PC-9 (cell line): Measurements from ENCODE around the gene KLHL40. TPM values are rescaled to one million over a fixed set of nuclear protein-coding genes. Genes with fewer than 3 reads are reported as not detected.

ENCODE experiments used
- BruUV-seq: library from RNA; stranded (reverse); fragments of 400-500 nt; replicated peaks from 2 replicates; lab custom pipeline; 2021; lab: Mats Ljungman, UMichigan
- CTCF ChIA-PET: fragments of 300-600 bp; sonication (Branson Sonifier 250); formaldehyde crosslinking; loops from one replicate; lab custom pipeline; 2022; ENCODE audit warnings: antibody characterized with exemption; lab: Charles Lee
- POLR2A ChIA-PET: fragments of 300-600 bp; sonication (Branson Sonifier 250); formaldehyde crosslinking; loops from one replicate; lab custom pipeline; 2022; ENCODE audit warnings: antibody characterized with exemption; ENCODE audit not compliant: unreplicated experiment; lab: Charles Lee
- DNase-seq, 2 experiments: peaks; one replicate each; pipeline versions ENCODE4 v3.0.0 to v3.0.0-alpha.2; 2015 to 2022; ENCODE audit warnings: mixed read lengths in 1 of 2
- H2AFZ ChIP-seq: fragments of 200-600 bp; sonication (generic); 2 replicates; pipeline ENCODE4 v1.8.1; 2017; ENCODE audit warnings: antibody characterized with exemption
- H3F3A ChIP-seq: fragments of 200-600 bp; sonication (generic); 2 replicates; pipeline ENCODE4 v1.8.1; 2017; ENCODE audit warnings: antibody characterized with exemption, mild to moderate bottlenecking, low read depth; ENCODE audit not compliant: insufficient read depth
- H3K27ac ChIP-seq: fragments of 200-600 bp; sonication (generic); 2 replicates; pipeline ENCODE4 v1.6.1; 2016; ENCODE audit warnings: mixed run types
- H3K27me3 ChIP-seq: fragments of 200-600 bp; sonication (generic); 2 replicates; pipeline ENCODE4 v1.6.1; 2016; ENCODE audit warnings: low read depth, mixed run types; ENCODE audit not compliant: insufficient read depth
- H3K36me3 ChIP-seq: fragments of 200-600 bp; sonication (generic); 2 replicates; pipeline ENCODE4 v1.6.1; 2016; ENCODE audit warnings: low read depth, mixed run types
- H3K4me1 ChIP-seq: fragments of 200-600 bp; sonication (generic); replicated peaks from 2 replicates; pipeline ENCODE4 v1.6.1; 2016; ENCODE audit warnings: mixed run types; ENCODE audit not compliant: insufficient read depth
- H3K4me2 ChIP-seq: fragments of 200-600 bp; sonication (generic); 2 replicates; pipeline ENCODE4 v1.6.1; 2017; ENCODE audit warnings: mixed run types
- H3K4me3 ChIP-seq: fragments of 200-600 bp; sonication (generic); 2 replicates; pipeline ENCODE4 v1.6.1; 2016; ENCODE audit warnings: mixed run types
- H3K79me2 ChIP-seq: fragments of 200-600 bp; sonication (generic); 2 replicates; pipeline ENCODE4 v1.6.1; 2017; ENCODE audit warnings: low read depth, mixed run types
- H3K9me2 ChIP-seq: fragments of 200-600 bp; sonication (generic); 2 replicates; pipeline ENCODE4 v1.8.1; 2017; ENCODE audit warnings: mild to moderate bottlenecking; ENCODE audit not compliant: insufficient read depth
- H3K9me3 ChIP-seq: fragments of 200-600 bp; sonication (generic); 2 replicates; pipeline ENCODE4 v1.8.1; 2016; ENCODE audit warnings: low read depth; ENCODE audit not compliant: insufficient read depth
- H4K20me1 ChIP-seq: fragments of 200-600 bp; sonication (generic); 2 replicates; pipeline ENCODE4 v1.8.1; 2017; ENCODE audit not compliant: insufficient read depth
- CTCF ChIP-seq: fragments of 200-600 bp; sonication (generic); conservative IDR thresholded peaks from 2 replicates; pipeline ENCODE4 v1.6.1; 2017; ENCODE audit warnings: mixed run types, antibody characterized with exemption, mild to moderate bottlenecking, moderate library complexity
- EZH2 ChIP-seq: fragments of 200-600 bp; sonication (generic); IDR thresholded peaks from 2 replicates; pipeline ENCODE4 v1.8.0; 2017; ENCODE audit warnings: antibody characterized with exemption, low read depth
- intact Hi-C: fragments of 100-400 bp; cut with micrococcal nuclease; formaldehyde crosslinking; loops from one replicate; pipeline ENCODE4 v1.10.0; 2022; ENCODE audit not compliant: unreplicated experiment
- total RNA-seq: library from RNA; stranded (reverse); gene quantifications from 2 replicates; pipeline ENCODE4 v1.2.3, GENCODE V29; 2021

Gene KLHL40
- total RNA-seq, 1 experiment from 2014 or later, result not detected

- Histone ChIP-seq H3K36me3 (no peaks in the 10 kb centered on the region), H3K9me2 (no peaks in the 10 kb centered on the region), H3K27me3 (0 out of 2 replicates have a peak, but pooled peaks cover 6% of the 10 kb centered on the region), H3K4me1 (no peaks in the 10 kb centered on the region), H2AFZ (no peak overlapping the region), H3K27ac (no peak overlapping the region), H3F3A (no peaks in the 10 kb centered on the region), H3K4me3 (no peak overlapping the region), H3K9me3 (no peaks in the 10 kb centered on the region), H3K4me2 (no peak overlapping the region), H3K79me2 (no peaks in the 10 kb centered on the region), H4K20me1 (no peaks in the 10 kb centered on the region)
- no peak for DNase-seq
- no peak for TF ChIP-seq EZH2
- TF ChIP-seq CTCF, result no peak
- ChIA-PET POLR2A (no interaction called here), CTCF (no interaction called here)
- intact Hi-C loops, result no loop called here
- BruUV-seq, result no TSS peak
Observed at GRCh38 chr3:42735615-42736014, 50.3 kb downstream of the KLHL40 start.

- no peak for DNase-seq
- H3K9me3 ChIP-seq, result no peaks in the 10 kb centered on the region
- intact Hi-C loops, result no loop called here
- no peak overlapping the region for H3K4me2 ChIP-seq
- H2AFZ ChIP-seq, result no peak overlapping the region
- H3K9me2 ChIP-seq, result no peaks in the 10 kb centered on the region
- H3K27me3 ChIP-seq, result 0 out of 2 replicates have a peak, but pooled peaks cover 6% of the 10 kb centered on the region
- no TSS peak for BruUV-seq
- H3K4me3 ChIP-seq, result no peak overlapping the region
- H3K27ac ChIP-seq, result no peak overlapping the region
- no peak for TF ChIP-seq EZH2
- no peak for TF ChIP-seq CTCF
- H4K20me1 ChIP-seq, result no peaks in the 10 kb centered on the region
- no peaks in the 10 kb centered on the region for H3K36me3 ChIP-seq
- ChIA-PET CTCF (no interaction called here), POLR2A (no interaction called here)
- no peaks in the 10 kb centered on the region for H3K4me1 ChIP-seq
- no peaks in the 10 kb centered on the region for H3K79me2 ChIP-seq
- H3F3A ChIP-seq, result no peaks in the 10 kb centered on the region
Observed at GRCh38 chr3:42736081-42736480, 50.7 kb downstream of the KLHL40 start.

- intact Hi-C loops, result no loop called here
- H3K79me2 ChIP-seq, result no peaks in the 10 kb centered on the region
- no peaks in the 10 kb centered on the region for H3K36me3 ChIP-seq
- no peak overlapping the region for H3K27ac ChIP-seq
- no peak overlapping the region for H3K4me2 ChIP-seq
- H2AFZ ChIP-seq, result no peak overlapping the region
- no peak for DNase-seq
- BruUV-seq, result no TSS peak
- ChIA-PET CTCF (no interaction called here), POLR2A (no interaction called here)
- H3K9me3 ChIP-seq, result no peaks in the 10 kb centered on the region
- TF ChIP-seq EZH2 (no peak), CTCF (no peak)
- no peaks in the 10 kb centered on the region for H3K4me1 ChIP-seq
- H3K4me3 ChIP-seq, result no peak overlapping the region
- no peaks in the 10 kb centered on the region for H3F3A ChIP-seq
- H3K27me3 ChIP-seq, result 0 out of 2 replicates have a peak, but pooled peaks cover 6% of the 10 kb centered on the region
- H4K20me1 ChIP-seq, result no peaks in the 10 kb centered on the region
- no peaks in the 10 kb centered on the region for H3K9me2 ChIP-seq
Observed at GRCh38 chr3:42736531-42736930, 51.2 kb downstream of the KLHL40 start.
